Tibial nerve (tissue), 4 donors: ENCODE measurements around the gene PIK3R1.

ENCODE experiments used
- EP300 ChIP-seq, 2 donors: sonication (generic); formaldehyde crosslinking; IDR thresholded peaks; one replicate each; pipeline ENCODE4 v1.6.1; 2017; ENCODE audit warnings: antibody characterized with exemption in 2 of 2, mild to moderate bottlenecking in 1 of 2
- POLR2A ChIP-seq, 2 donors: fragments of 450-650 bp; IDR thresholded peaks; one replicate each; pipeline ENCODE4 v1.6.1; 2017; ENCODE audit warnings: antibody characterized with exemption in 2 of 2, mild to moderate bottlenecking in 2 of 2, moderate library complexity in 2 of 2
- TF ChIP-seq, protein P1 (sequence below), 5 experiments: fragments of 200-600 bp in 3 of 5; fragments of 450-650 bp in 2 of 5; sonication (generic) in 3 of 5; IDR thresholded peaks; one replicate each; pipeline ENCODE4 v1.5.1; 2016 to 2019; ENCODE audit warnings: antibody characterized with exemption in 5 of 5, mild to moderate bottlenecking in 3 of 5, moderate library complexity in 2 of 5

DNA sequence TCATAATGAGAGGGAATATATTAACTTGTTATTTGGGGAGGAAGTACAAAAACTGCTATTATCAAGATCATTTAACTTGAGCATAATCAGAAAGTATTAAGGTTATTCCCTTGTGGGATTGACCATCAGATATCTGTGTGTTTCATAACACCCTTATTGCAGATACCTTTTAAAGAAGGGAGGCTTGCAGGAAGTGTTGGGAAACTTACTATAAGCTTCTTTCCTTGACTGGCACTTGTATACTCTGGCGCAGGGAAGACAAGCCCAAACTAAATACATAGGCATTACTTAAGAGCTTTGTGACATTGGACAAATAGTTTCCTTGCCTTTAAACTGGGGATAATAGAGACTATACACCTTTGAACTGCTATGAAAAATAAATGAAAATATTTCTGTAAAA is 50.9 kb downstream of the PIK3R1 start:
- TF ChIP-seq, protein P1, sequence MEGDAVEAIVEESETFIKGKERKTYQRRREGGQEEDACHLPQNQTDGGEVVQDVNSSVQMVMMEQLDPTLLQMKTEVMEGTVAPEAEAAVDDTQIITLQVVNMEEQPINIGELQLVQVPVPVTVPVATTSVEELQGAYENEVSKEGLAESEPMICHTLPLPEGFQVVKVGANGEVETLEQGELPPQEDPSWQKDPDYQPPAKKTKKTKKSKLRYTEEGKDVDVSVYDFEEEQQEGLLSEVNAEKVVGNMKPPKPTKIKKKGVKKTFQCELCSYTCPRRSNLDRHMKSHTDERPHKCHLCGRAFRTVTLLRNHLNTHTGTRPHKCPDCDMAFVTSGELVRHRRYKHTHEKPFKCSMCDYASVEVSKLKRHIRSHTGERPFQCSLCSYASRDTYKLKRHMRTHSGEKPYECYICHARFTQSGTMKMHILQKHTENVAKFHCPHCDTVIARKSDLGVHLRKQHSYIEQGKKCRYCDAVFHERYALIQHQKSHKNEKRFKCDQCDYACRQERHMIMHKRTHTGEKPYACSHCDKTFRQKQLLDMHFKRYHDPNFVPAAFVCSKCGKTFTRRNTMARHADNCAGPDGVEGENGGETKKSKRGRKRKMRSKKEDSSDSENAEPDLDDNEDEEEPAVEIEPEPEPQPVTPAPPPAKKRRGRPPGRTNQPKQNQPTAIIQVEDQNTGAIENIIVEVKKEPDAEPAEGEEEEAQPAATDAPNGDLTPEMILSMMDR (IDR thresholded peaks at IDR 0.05) = no peak
- TF ChIP-seq POLR2A (IDR thresholded peaks at IDR 0.05) (no peak), EP300 (IDR thresholded peaks at IDR 0.05) (no peak)
